ENCODE data around the gene OPN3. TPM values are rescaled to one million over a fixed set of nuclear protein-coding genes. Genes with fewer than 3 reads are reported as not detected.

OPN3 gene
- total and polyA plus RNA-seq, 9 of the 15 experiments (the other 6 are each of a cell fraction or from before 2014, with no cell fraction given): 4.2 to 34.6 (median 17.0) TPM

DNA sequence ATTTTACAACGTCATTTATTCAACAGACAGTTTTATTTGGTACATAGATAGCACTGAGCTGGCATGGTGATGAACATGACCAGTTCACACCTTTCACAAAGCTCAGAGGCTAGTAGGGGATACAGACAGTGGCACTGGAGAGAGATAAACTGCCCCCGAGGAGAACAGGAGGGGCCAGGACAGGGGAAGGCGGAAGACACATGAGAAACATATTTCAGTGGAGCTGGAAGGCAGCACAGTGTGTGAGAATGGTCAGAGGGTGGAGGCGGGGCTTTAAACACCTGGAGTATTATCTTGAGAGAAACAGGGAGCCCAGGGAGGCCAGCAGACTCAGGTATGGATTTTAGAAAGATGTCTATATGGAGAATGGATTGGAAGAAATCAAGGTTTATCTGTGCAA lies 49.5 kb downstream of the OPN3 start:
- intact Hi-C loops (cut with micrococcal nuclease): loop anchor here (10.0 kb wide), 1 partner anchor 706 kb away; no protein-coding TSS in a partner anchor
- no peak overlapping the region for H3K4me2 ChIP-seq (ENCODE audit: insufficient read depth, low read length)
- H3K27ac ChIP-seq (ENCODE audit: extremely low read depth, low read depth, low read length): no peak overlapping the region
- H3K9ac ChIP-seq (ENCODE audit: insufficient read depth in 1 of 2, low read depth in 2 of 2, low read length in 2 of 2): no peak overlapping the region; a peak in 1 of 4 replicates
- no peaks in the 10 kb centered on the region for H3K4me1 ChIP-seq (replicated peaks in 1 of 2; ENCODE audit: control insufficient read depth in 2 of 2, insufficient read depth in 2 of 2, low read length in 2 of 2)
- 4% methylated on average over 4 of the region's 4 CpGs for WGBS (ENCODE audit: insufficient coverage, low coverage, missing lambda C conversion rate)
- TF ChIP-seq, protein P1, sequence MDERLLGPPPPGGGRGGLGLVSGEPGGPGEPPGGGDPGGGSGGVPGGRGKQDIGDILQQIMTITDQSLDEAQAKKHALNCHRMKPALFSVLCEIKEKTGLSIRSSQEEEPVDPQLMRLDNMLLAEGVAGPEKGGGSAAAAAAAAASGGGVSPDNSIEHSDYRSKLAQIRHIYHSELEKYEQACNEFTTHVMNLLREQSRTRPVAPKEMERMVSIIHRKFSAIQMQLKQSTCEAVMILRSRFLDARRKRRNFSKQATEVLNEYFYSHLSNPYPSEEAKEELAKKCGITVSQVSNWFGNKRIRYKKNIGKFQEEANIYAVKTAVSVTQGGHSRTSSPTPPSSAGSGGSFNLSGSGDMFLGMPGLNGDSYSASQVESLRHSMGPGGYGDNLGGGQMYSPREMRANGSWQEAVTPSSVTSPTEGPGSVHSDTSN (CRISPR knock-in tag; IDR thresholded peaks at IDR 0.05; ENCODE audit: low read depth): no peak
- TF ChIP-seq, protein P1 (tag; conservative IDR thresholded peaks at IDR 0.05; ENCODE audit: low read depth): no peak
- TF ChIP-seq, protein P2, sequence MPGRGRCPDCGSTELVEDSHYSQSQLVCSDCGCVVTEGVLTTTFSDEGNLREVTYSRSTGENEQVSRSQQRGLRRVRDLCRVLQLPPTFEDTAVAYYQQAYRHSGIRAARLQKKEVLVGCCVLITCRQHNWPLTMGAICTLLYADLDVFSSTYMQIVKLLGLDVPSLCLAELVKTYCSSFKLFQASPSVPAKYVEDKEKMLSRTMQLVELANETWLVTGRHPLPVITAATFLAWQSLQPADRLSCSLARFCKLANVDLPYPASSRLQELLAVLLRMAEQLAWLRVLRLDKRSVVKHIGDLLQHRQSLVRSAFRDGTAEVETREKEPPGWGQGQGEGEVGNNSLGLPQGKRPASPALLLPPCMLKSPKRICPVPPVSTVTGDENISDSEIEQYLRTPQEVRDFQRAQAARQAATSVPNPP (IDR thresholded peaks at IDR 0.05; ENCODE audit: borderline replicate concordance, insufficient read depth, insufficient read length): no peak
- TF ChIP-seq ZNF384 (IDR thresholded peaks at IDR 0.05; ENCODE audit: low read depth, low read length) (no peak), PHF8 (IDR thresholded peaks at IDR 0.05; ENCODE audit: borderline replicate concordance, low read length) (no peak), NCOA4 (IDR thresholded peaks at IDR 0.05; ENCODE audit: partially characterized antibody) (no peak)
- TF ChIP-seq, protein P3, sequence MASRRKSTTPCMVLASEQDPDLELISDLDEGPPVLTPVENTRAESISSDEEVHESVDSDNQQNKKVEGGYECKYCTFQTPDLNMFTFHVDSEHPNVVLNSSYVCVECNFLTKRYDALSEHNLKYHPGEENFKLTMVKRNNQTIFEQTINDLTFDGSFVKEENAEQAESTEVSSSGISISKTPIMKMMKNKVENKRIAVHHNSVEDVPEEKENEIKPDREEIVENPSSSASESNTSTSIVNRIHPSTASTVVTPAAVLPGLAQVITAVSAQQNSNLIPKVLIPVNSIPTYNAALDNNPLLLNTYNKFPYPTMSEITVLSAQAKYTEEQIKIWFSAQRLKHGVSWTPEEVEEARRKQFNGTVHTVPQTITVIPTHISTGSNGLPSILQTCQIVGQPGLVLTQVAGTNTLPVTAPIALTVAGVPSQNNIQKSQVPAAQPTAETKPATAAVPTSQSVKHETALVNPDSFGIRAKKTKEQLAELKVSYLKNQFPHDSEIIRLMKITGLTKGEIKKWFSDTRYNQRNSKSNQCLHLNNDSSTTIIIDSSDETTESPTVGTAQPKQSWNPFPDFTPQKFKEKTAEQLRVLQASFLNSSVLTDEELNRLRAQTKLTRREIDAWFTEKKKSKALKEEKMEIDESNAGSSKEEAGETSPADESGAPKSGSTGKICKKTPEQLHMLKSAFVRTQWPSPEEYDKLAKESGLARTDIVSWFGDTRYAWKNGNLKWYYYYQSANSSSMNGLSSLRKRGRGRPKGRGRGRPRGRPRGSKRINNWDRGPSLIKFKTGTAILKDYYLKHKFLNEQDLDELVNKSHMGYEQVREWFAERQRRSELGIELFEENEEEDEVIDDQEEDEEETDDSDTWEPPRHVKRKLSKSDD (conservative IDR thresholded peaks at IDR 0.05; ENCODE audit: low read length): no peak
- TF ChIP-seq, protein P4, sequence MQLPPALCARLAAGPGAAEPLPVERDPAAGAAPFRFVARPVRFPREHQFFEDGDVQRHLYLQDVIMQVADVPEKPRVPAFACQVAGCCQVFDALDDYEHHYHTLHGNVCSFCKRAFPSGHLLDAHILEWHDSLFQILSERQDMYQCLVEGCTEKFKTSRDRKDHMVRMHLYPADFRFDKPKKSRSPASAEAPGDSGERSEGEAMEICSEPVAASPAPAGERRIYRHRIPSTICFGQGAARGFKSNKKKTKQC (CRISPR knock-in tag; IDR thresholded peaks at IDR 0.05): no peak
- TF ChIP-seq, protein P5, sequence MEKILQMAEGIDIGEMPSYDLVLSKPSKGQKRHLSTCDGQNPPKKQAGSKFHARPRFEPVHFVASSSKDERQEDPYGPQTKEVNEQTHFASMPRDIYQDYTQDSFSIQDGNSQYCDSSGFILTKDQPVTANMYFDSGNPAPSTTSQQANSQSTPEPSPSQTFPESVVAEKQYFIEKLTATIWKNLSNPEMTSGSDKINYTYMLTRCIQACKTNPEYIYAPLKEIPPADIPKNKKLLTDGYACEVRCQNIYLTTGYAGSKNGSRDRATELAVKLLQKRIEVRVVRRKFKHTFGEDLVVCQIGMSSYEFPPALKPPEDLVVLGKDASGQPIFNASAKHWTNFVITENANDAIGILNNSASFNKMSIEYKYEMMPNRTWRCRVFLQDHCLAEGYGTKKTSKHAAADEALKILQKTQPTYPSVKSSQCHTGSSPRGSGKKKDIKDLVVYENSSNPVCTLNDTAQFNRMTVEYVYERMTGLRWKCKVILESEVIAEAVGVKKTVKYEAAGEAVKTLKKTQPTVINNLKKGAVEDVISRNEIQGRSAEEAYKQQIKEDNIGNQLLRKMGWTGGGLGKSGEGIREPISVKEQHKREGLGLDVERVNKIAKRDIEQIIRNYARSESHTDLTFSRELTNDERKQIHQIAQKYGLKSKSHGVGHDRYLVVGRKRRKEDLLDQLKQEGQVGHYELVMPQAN (IDR thresholded peaks at IDR 0.05; ENCODE audit: borderline replicate concordance): no peak
- TF ChIP-seq, protein P6, sequence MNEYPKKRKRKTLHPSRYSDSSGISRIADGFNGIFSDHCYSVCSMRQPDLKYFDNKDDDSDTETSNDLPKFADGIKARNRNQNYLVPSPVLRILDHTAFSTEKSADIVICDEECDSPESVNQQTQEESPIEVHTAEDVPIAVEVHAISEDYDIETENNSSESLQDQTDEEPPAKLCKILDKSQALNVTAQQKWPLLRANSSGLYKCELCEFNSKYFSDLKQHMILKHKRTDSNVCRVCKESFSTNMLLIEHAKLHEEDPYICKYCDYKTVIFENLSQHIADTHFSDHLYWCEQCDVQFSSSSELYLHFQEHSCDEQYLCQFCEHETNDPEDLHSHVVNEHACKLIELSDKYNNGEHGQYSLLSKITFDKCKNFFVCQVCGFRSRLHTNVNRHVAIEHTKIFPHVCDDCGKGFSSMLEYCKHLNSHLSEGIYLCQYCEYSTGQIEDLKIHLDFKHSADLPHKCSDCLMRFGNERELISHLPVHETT (CRISPR knock-in tag; conservative IDR thresholded peaks at IDR 0.05 in 1 of 2, IDR thresholded peaks at IDR 0.05 in 1 of 2): no peak
- no peaks in the 10 kb centered on the region for H3K27me3 ChIP-seq (ENCODE audit: control insufficient read depth in 2 of 2, insufficient read depth in 2 of 2, low read length in 2 of 2)
- H3K9me1 ChIP-seq (ENCODE audit: control insufficient read depth, insufficient read depth, low read length): no peaks in the 10 kb centered on the region
- DNase-seq (ENCODE audit: extremely low read depth in 1 of 4, low spot score in 3 of 4) (peak in 1 of 4 experiments; percentile 3), ATAC-seq (peak; percentile 68), FAIRE-seq (no peak)
- BruUV-seq (replicated peaks): no TSS peak
- in situ Hi-C loops (cut with MboI): loop anchor here (5.0 kb wide), 1 partner anchor 38 kb away; no protein-coding TSS in a partner anchor
- POLR2A ChIA-PET: interaction anchor here (0.6 kb wide), 2 partner anchors 127 to 324 kb away, joined by 3 read pairs; no protein-coding TSS in a partner anchor
- H2AFZ ChIP-seq (ENCODE audit: low read depth, low read length): no peak overlapping the region
- H4K20me1 ChIP-seq (replicated peaks; ENCODE audit: control insufficient read depth, insufficient read depth, low read length): no peaks in the 10 kb centered on the region
- no peaks in the 10 kb centered on the region for H3K79me2 ChIP-seq (ENCODE audit: control insufficient read depth, insufficient read depth, low read length)
- CTCF ChIA-PET (ENCODE audit: low intra/inter-chr PET ratio): no interaction called here
- no peak overlapping the region for H3K4me3 ChIP-seq
- H3K9me3 ChIP-seq (replicated peaks; ENCODE audit: control insufficient read depth, insufficient read depth, low read depth, low read length): no peaks in the 10 kb centered on the region
- H3K36me3 ChIP-seq (ENCODE audit: control insufficient read depth, insufficient read depth, low read length): peaks cover 5% of the 10 kb centered on the region; the same call in 1 of the 3 replicates
